GM12875 (cell line): ENCODE measurements around the gene DPP10.
"Not testable (repeated sequence)": the region's sequence is repeated elsewhere in the genome, so short reads cannot be mapped to it uniquely, and the experiment has no call there.

Experiments
- H3K4me3 ChIP-seq: one replicate; pipeline ENCODE4 v1.5.1; 2011; ENCODE audit warnings: low read depth, low read length, control low read depth
- TF ChIP-seq, protein P1 (sequence below): IDR thresholded peaks from 2 replicates; pipeline ENCODE4 v1.5.1; 2011; ENCODE audit warnings: low read depth, mild to moderate bottlenecking, control low read depth, inconsistent platforms, low read length, moderate library complexity, borderline replicate concordance; ENCODE audit not compliant: insufficient read depth

Gene DPP10

DNA sequence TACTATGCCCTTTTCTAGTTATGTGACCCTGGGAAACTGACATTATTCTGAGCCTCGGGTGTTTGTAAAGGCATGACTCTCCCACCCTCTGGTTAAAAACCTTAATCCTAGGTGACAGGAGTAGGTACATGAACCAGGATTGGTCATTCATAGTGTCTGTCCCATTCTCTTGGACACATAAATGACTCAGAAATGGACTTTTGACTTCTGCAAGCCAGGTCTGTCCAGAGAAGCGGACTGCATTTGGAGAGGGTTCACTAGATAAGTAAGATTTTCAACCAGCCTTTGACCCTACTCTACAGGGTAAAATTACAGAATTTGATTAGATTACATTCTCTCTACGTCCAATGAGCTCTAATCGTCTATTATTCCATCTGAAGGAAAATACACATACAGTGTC, 285.9 kb downstream of the DPP10 start:
- no peak overlapping the region for H3K4me3 ChIP-seq
- TF ChIP-seq, protein P1, sequence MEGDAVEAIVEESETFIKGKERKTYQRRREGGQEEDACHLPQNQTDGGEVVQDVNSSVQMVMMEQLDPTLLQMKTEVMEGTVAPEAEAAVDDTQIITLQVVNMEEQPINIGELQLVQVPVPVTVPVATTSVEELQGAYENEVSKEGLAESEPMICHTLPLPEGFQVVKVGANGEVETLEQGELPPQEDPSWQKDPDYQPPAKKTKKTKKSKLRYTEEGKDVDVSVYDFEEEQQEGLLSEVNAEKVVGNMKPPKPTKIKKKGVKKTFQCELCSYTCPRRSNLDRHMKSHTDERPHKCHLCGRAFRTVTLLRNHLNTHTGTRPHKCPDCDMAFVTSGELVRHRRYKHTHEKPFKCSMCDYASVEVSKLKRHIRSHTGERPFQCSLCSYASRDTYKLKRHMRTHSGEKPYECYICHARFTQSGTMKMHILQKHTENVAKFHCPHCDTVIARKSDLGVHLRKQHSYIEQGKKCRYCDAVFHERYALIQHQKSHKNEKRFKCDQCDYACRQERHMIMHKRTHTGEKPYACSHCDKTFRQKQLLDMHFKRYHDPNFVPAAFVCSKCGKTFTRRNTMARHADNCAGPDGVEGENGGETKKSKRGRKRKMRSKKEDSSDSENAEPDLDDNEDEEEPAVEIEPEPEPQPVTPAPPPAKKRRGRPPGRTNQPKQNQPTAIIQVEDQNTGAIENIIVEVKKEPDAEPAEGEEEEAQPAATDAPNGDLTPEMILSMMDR: no peak

DNA sequence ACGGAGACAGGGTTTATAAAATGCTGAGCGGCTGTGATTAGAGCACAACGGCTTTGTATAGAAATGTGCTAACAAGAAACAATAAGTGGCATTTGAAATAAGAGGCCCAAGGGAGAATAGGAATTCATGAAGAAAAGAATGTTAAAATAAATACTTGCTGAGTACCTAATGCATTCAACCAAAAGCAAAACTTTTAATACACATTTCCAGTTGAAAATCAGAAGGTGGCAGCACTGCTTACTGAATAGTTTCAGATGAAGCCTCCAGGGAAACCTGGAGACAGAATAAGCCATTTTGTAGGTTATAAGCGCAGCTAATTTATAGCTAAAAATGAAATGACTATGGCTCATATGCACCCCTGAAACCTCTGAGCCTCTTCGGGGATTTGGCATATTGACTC, 286.6 kb downstream of the DPP10 start:
- H3K4me3 ChIP-seq: no peak overlapping the region
- TF ChIP-seq, protein P1: no peak

DNA sequence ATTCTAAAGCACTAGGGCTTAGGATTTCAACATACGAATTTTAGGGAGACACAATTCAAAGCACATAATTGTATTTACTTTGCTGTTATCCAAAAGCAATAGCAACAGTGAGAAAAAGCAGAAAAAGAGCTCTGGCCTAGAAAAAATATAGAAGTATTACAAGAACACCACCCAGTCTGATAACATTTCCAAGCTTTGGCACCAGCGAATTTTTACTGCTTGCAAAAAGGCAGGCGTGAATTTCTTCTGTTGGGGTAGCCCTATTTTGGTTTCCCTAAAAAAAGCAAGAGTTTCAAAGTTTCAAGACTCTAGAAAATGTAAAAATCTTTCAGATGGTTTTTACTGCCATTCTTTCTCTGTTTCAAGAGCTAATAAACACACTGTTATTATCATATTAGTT, 292.7 kb downstream of the DPP10 start:
- TF ChIP-seq, protein P1: no peak

DNA sequence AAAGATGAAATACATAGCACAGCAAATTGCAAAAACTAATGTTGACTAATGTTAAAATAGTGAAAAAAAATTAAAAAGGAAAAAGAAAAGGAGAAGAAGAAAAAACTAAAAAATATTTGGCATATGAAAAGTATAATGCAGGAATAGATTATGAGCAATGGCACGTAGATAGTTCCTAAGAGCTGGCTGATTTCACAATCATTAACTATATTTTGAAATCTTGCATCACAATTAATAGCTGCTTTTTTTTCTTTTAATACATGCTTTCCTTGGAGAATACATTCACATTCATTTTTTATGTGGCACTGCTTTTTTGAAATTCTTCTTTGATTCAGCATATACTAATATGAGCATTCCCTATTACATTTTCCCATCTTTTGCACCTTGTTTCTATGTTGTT, 299.8 kb downstream of the DPP10 start:
- TF ChIP-seq, protein P1: no peak
- H3K4me3 ChIP-seq: no peak overlapping the region

More for the DNA sequence above, 292.7 kb downstream of the DPP10 start:
- H3K4me3 ChIP-seq: no peak overlapping the region

DNA sequence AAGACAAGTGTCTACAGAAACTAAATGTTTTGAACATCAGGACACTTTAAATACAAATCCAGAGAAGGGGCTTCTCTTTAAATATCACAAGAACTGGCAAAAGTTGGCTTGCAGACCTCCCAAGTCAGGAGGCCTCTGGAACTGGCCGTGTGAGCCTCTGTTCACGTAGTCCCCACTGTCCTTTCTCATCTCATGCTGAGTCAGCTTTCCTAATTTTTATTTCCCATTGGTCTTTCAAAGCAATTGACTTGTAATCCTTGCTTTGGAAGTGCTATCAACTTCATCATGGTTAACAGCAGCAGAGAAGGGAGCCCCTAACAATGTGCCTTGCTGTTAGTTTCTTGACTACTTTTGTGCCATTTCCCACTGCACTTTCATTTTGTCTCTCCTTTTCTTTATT, 303.3 kb downstream of the DPP10 start:
- TF ChIP-seq, protein P1: no peak
- H3K4me3 ChIP-seq: no peak overlapping the region

DNA sequence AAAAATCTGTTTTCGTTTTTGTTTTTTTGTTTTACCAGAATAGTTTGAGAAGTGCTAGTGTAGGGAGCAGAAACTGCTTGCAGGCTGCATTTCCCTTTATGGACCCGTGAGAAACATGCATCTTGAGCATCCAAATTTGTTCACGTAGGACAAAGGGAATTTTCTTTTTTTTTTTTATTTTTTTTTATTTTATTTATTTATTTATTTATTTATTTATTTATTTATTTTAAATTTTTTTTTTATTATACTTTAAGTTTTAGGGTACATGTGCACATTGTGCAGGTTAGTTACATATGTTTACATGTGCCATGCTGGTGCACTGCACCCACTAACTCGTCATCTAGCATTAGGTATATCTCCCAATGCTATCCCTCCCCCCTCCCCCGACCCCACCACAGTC, 305.7 kb downstream of the DPP10 start:
- H3K4me3 ChIP-seq: not testable (repeated sequence)

DNA sequence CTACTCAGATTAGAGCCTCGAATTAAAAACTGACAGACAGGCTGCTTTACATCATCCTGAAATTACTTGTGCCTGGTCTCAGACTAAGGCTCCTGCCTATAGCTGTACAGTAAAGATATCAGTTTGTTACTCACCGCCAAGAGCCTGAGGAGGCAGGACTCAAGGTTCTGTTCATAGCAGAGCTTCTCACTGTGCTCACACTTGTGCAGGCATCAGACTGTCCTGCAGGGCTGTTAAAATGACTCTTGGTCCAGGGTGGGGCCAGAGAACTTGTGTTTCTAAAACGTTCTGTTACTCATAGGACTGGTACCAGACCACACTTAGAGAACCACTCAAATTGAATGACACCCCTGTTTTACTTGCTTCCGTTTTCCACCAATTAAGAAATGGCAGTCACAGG, 310.0 kb downstream of the DPP10 start:
- TF ChIP-seq, protein P1: no peak
- H3K4me3 ChIP-seq: no peak overlapping the region

DNA sequence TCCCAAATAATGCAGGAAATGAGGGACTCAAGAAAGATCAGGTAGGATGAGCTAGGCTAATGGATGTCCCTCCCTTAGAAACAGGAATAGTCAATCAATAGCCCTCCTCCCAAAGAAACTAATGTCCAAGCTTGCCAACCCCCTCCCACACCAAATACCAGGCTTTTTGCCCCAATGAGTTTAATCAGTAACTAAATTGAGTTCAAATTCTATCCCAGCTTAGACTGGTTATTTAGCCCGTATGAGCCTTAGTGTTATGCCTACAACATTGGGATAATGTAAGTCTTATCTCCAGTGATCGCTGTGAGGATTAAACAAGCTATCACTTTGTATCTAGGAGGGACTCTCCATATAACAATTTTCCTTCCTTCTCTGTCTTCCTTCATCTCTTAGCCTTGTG, 310.7 kb downstream of the DPP10 start:
- no peak overlapping the region for H3K4me3 ChIP-seq
- TF ChIP-seq, protein P1: no peak
